HG03066 (cell line): Measurements from ENCODE around the gene MYD88.

Experiments
- ATAC-seq: cut with Tn5 transposase; IDR thresholded peaks from one replicate; pipeline ENCODE4 v1.9.1; 2021; ENCODE audit warnings: low read depth; ENCODE audit not compliant: unreplicated experiment

MYD88 gene

GRCh38 chr3:38111696-38112377 is 26.6 kb upstream of the MYD88 start:
- no peak for ATAC-seq

- no peak for ATAC-seq
Measured at GRCh38 chr3:38112378-38112761, 26.1 kb upstream of the MYD88 start.

- no peak for ATAC-seq
Measured at GRCh38 chr3:38114052-38114874, 24.2 kb upstream of the MYD88 start.

- ATAC-seq = no peak
Measured at GRCh38 chr3:38114875-38115644, 23.4 kb upstream of the MYD88 start.

GRCh38 chr3:38115645-38116427 is 22.6 kb upstream of the MYD88 start:
- ATAC-seq = no peak

GRCh38 chr3:38116471-38117162 is 21.8 kb upstream of the MYD88 start:
- no peak for ATAC-seq

- no peak for ATAC-seq
Measured at GRCh38 chr3:38117163-38117716, 21.2 kb upstream of the MYD88 start.

- ATAC-seq = no peak
Measured at GRCh38 chr3:38117748-38118420, 20.6 kb upstream of the MYD88 start.

GRCh38 chr3:38118421-38119247 is 19.8 kb upstream of the MYD88 start:
- no peak for ATAC-seq

GRCh38 chr3:38119248-38119544 is 19.3 kb upstream of the MYD88 start:
- no peak for ATAC-seq

GRCh38 chr3:38119821-38120692 is 18.4 kb upstream of the MYD88 start:
- ATAC-seq = no peak

GRCh38 chr3:38120693-38121450 is 17.6 kb upstream of the MYD88 start:
- no peak for ATAC-seq

GRCh38 chr3:38121451-38121831 is 17.0 kb upstream of the MYD88 start:
- ATAC-seq = no peak

- ATAC-seq = no peak
Measured at GRCh38 chr3:38121832-38122461, 16.5 kb upstream of the MYD88 start.

- ATAC-seq = no peak
Measured at GRCh38 chr3:38122712-38123290, 15.7 kb upstream of the MYD88 start.
